Non-pigmented ciliary epithelial cell (primary cell): Measurements from ENCODE around the gene PLPP4.

Experiments
- DNase-seq: peaks from one replicate; pipeline ENCODE4 v3.0.0-alpha.2; 2010; ENCODE audit warnings: low read depth

Gene PLPP4

DNA sequence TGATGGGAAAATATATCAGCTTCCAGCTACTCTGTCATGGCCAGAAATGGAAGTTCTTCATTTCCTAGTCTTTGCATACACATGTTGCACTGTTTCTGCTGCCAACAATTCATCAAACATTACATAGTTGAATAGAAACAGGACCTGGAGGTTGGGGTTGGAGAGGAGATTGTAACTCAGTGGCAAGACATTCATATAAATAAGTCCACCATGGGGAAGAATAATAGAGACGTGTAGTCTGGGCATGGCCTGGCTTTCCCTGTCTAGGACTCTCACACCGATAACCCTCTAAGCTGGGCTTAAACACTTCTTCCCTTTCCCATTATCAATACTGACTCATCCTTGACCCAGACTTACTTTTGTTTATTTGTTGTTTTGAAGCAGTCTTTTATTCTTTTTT, 155.7 kb downstream of the PLPP4 start:
- no peak for DNase-seq

DNA sequence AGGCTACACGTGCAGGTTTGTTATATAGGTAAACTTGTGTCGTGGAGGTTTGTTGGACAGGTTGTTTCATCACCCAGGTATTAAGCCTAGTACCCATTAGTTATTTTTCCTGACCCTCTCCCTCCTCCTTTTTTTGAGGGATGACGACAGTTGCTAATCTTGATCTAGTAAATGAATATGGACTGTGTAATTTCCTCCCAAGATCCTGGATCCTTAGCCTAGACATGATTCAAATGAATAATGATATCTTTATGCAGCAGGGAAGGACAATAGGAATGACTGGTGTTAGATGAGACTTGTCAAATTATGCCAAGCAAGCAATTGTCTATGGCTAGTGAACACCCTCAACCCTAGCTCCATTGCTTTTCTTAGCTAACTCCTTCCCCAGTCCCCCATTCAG, 156.2 kb downstream of the PLPP4 start:
- DNase-seq: no peak

DNA sequence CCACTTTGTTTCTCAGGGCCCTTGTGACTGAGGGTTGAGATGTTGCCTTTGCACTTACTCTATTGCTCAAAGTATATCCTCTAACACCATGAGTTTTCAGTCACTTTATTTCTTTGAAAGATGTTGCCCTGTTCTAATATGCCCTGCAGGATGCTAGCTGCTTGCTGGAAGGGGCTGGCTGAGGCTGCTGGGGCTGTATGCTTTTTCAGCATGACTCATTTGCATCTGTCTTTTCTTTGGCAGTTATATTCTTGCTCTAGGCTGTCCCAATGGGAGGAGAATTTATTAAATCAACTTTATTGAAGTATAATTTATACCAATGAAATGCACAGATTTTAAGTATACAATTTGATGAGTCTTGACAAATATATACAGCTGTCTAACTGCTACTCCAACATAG, 157.7 kb downstream of the PLPP4 start:
- DNase-seq: no peak

DNA sequence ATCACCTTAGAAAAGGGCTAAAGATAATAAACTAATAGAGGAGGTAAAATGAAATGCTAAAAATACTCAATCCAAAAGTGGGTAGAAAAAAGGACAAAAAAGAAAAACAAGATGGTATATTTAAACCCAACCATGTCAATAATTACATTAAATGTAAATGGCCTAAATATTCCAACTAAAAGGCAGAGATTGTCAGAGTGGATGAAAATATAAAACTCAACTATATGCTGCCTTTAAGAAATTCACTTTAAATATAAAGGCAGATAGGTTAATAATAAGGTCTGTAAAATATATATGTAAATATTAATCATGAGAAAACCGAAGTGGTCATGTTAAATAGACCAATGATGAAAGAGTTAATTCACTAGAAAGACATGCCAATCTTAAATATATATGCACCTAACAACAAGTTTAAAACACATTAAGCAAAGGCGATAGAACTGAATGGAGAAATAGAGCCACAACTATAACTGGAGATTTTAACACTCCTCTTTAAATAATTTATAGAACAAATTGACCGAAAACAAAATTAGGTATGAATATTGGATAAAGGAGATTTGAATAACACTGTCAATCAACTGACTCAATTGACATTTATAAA, 159.4 kb downstream of the PLPP4 start:
- no peak for DNase-seq

DNA sequence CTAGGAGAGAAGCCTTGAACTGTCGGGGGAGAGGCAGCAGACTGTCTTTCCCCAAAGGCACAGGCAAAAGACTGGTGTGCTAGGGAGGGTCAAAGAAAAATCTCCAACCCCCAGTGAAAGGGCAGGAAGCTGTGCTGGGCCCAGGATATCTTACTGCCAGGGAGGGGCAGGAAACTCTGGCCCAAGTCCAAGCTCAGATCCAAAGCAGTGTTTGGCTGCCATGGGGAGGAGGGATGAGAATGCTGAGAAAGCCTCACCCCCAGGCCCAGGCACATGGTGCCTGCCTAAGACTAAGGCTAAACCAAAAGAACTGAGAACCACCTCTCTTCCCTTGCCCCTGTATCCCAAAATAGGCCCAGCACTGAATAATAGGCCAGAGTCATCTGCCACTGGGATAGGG, 171.2 kb downstream of the PLPP4 start:
- DNase-seq: no peak

DNA sequence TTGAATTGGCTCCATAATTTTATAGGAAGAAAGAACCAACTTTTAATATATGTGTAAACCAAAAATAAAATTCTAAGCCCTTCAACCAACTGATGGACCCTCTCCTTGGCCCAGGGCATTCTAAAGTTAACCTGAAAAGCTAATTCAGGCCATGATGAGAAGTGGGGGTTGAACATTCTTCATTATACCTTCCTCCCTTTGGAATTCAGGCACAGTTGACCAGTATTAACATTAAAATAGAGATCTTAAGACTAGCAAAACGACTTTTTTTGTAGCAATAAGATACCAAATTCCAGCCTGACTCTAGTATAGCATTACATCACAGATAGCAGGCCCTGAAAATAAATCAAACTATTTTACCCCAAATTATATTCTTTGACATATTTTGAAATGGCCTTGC, 173.2 kb downstream of the PLPP4 start:
- no peak for DNase-seq

DNA sequence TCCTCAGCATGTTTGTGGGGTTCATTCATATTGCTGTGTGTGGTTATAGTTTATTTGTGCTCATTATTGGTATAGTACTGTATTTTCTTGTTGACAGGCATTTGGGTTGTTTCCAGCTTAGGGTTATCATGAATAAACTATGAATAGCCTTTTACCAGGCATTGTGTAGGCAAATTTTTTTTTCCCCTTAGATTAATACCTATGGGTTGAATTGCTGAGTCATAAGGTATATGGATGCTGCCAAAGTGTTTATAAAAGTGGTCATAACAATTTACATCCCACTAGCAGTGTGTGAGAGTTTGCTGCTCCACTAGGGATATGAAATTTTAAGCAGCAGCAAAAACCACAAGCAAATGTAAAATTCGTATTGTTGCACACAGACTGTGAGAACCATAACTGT, 175.0 kb downstream of the PLPP4 start:
- DNase-seq: no peak

DNA sequence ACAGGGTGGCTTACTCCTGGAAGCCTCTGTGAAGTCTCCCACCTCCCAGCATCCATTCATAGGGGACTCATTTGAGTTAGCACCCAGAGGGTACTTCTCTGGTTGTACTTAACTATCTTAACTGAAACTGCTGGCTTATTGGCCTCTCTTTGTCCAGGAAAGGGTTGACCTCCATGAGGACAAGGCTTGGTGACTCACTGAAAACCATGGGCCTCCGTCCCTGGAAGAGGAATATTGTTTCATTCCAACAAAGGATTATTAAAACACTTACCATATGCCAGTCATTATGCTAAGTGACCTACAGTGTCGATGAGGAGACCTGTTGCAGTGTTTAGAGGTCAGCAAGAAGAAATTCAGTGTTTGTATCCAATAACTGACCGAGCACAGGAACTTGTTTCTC, 175.9 kb downstream of the PLPP4 start:
- no peak for DNase-seq

DNA sequence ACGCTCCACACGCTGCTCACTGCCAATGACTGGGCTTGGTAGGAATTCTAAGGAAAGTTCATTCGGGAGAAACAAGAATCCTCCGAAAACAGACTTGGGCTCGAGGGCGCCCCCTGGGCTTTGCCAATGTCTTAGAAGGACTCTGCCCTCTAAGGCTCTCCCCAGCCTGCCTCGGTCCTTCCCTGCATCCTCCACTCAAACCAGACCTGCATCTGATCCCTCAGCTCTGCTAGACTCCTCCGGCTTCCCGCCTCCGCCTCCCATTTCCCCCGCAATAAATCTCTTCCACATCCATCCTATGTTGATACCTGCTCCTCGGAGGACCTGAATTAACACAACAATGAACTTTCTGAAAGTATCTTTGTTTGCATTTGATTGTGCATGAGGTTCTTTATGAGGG, 177.6 kb downstream of the PLPP4 start:
- DNase-seq: no peak
